GM19023 (cell line): ENCODE data around the gene OBP2A.

ENCODE experiments used
- ATAC-seq: cut with Tn5 transposase; IDR thresholded peaks from one replicate; pipeline ENCODE4 v1.9.1; 2021; ENCODE audit warnings: mild to moderate bottlenecking, moderate library complexity; ENCODE audit not compliant: unreplicated experiment

OBP2A gene

DNA sequence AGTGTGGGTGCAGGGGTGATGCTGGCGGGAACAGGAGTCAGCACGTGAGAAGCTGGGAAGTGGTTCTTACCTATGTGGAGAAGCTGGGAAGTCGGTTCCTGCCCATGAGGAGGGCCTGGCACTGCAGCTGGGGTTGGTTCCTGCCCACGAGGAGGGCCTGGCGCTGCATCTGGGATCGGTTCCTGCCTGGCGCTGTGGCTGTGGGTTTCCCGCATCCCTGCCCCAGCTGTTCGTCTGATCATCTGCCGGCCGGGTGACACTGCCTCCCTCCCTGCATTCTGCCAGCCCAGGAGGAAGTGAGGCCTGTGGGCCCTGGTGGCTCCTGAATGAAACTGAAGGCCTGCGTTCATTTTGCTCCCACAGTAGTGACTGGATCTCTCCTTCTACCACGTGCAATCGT, 5.1 kb downstream of the OBP2A start:
- ATAC-seq = no peak

DNA sequence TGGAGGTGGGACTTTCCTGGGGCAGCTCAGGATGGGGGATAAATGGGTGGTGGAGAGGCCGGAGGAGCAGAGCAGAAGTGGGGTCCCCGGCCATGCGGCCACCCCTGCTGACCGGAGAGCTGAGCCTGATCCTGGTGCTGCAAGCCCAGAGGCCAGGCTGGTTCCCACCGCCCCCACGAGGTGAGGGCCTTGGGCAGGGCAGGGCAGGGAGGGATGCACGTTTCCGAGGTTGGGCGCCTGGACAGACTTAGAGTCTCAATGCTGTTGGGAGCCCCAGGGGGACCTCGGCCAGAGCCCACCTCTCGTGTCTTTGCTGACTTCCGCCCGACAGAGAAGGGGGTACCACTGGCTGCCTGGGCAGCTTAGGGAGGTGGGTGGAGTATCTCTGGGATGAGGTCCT, 5.5 kb downstream of the OBP2A start:
- ATAC-seq = no peak

DNA sequence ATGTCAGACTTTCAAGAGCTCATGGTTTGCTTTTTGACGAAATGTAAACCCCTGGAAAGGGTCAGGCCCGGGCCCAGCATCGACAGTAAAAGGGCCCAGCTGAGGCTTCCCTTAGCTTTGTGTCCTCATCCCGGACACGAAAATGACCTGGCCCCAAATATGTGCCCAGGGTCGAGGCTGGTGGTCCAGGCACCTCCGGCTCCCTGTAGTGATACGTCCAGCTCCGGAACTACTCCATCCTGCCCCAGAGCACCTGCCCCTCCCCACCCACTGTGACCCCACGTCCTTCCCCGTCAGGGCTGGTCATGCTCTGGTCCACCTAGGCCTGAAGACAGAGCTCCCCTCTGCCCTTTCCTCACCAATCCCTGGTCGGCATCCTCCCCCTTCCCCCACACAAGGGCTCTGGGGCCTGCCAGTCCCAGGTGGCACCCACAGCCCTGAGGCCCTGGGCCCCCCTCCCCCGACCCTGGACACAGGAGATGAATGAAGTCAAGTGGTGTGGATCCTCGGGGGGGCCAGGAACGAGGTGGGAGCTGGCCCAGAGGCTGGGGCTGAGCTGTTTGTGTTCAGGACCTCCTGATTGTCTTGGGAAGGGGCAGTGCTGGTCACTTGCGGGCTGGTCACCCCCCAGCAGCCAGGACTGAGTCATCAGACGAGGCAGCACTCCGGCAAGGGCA, 6.2 kb downstream of the OBP2A start:
- no peak for ATAC-seq

DNA sequence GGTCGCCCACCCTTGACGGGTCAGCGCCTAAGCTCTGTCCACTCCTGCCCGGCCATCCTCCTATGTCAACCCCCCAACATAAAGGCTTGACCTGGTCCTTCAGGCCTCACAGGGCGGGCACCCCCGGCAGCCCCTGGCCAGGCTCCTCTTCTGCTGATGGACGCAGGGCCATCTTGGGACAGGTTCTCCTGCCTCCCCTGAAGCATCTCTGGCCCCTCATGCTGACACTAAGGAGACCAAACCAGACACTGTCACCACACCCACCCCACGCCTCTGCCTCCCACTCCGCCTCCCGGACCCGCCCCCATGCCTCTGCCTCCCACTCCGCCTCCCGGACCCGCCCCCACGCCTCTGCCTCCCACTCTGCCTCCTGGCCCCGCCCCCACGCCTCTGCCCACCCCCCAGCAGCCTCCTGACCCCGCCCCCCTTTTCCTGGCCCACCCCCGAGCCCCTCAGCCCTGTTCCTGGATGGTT, 6.8 kb downstream of the OBP2A start:
- ATAC-seq = no peak

DNA sequence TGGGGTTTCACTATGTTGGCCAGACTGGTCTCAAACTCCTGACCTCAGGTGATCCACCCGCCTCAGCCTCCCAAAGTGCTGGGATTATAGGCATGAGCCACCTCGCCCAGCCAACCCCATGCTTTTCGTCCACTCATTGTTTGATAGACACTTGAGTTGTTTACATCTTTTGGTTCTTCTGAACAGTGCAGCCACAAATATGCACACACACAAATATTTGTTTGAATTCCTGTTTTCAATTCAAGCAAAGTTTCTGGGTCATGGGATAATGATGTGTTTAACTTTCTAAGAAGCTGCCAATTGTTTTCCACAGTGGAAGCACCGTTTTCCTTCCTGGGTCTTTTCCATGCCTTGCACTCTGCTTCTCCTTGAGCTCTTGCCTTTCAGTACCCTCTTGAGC, 8.8 kb downstream of the OBP2A start:
- no peak for ATAC-seq

DNA sequence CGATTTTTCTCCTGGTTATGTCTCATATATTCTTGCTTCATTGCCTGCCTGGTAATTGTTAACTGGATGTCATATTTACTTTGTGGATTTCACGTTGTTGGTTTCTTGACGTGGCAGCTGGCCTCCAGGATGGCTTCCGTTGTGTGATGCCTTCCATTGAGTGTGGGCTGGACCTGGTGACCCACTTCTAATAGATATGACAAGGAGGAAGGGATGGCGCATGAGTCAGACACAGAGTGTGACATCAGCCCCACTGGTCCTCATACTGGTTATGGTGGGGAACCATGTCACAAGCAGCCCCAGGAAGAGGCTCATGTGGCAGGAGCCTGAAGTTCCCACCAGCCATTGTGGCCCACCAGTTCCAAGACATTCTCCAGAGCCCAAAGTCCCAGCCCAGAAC, 9.3 kb downstream of the OBP2A start:
- no peak for ATAC-seq

DNA sequence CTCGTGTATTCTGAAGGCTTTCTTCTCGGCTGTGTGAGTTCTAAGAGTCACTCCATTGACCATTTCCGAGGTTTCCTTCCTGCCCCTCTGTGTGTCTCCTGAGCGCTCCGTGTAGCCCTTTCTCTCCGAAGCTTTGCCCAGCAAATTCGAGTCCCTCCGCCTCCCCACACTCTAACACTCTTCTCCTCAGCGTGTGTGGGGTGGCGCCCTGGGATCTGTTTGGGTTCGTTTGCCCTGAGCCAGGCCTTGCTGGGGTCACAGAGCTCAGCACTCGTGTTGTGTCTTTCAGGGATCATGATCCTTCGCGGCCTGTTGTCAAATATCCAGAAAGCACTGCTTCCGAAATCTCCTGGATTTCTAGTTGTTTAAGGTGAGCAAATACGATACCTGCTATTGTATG, 10.0 kb downstream of the OBP2A start:
- no peak for ATAC-seq

DNA sequence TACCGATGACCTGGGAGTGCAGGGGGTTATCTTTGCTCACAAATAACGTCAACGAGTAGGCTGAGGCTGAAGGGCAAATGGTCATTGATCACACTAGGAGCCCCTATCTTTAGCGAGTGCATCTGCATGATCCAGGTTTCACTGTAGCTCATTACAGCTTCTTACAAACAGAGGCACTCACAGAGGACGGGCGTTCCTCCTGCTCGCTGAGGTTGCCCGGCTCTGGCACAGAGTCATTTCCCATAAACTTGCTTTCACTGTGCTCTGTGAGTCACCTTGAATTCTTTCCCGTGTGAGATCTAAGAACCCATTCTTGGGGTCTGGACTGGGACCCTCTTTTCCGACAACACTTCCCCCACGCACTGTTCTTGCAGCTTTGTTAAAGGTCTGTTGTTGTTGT, 13.7 kb downstream of the OBP2A start:
- no peak for ATAC-seq

DNA sequence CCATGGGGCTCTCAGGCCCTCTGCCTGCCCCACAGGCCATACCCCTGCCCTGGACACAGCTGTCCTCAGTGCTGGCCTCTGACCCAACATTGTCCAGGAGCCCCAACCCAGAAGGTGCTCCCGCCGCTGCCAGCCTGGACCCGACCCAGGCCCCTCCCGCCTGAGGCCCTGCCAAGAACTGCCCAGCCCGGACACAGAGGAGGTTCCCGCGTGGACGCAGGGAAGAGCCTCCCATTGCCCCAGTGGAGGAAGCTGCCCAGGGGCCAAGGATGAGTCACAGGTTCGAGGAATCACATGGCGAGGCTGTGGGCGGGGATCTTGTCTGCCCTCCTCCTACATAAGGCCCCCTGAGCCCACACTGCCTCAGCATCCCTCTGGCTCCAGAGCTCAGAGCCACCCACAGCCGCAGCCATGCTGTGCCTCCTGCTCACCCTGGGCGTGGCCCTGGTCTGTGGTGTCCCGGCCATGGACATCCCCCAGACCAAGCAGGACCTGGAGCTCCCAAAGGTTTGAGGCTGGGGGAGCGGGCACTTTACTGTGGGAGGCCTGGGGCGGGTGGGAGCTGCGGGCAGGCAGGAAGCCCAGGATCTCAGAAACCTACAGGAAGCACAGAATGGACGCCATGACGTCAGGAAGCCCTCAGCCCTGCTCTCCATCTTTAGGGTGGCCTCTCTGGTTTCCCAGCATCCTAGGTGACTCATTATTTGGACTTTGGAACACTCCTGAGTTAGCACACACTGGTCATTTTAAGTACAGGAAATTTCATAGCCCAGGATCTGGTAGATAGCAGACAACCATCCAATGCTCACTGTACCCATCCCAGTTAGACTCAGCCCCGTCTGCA, 15.7 kb downstream of the OBP2A start, which contains the start of gene PAEP:
Gene PAEP (plus strand): TSS at position 366 of the 844 bp plus-strand sequence.
- no peak for ATAC-seq

DNA sequence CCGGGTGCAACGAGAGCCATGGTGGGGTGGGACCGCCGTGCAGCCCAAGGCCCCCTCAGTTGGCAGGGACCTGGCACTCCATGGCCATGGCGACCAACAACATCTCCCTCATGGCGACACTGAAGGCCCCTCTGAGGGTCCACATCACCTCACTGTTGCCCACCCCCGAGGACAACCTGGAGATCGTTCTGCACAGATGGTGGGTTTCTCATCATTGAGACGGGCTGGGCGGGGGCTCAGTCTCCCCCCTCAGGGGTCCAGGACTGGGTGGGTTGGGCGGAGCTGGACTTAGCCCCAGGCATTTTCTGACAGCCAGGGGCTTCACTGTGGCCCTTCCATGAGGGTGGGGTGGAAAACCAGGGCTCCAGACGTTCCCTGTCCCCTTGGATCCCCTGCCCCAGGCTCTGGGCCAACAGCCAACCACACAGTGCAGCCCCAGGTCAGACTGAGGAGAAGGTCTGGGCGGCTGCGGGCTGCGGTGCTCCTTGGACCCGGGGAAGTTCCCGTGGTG, 16.4 kb downstream of the OBP2A start:
- no peak for ATAC-seq

DNA sequence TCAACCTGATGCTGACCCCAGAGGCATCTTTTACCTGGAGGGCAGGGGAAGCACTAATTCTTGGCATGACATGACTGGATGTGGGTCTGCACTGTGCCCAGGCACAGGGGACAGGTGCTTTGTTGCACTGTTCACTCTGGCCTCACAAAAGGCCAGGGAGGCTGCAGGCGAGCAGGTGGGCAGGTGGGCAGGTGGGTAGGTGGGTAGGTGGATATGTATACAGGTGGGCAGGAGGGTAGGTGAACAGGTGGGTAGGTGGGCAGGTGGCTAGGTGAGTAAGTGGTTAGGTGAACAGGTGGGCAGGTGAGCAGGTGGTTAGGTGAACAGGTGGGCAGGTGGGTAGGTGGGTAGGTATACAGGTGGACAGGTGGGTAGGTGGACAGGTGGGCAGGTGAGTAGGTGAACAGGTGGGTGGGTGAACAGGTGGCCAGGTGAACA, 17.1 kb downstream of the OBP2A start:
- ATAC-seq = no peak

DNA sequence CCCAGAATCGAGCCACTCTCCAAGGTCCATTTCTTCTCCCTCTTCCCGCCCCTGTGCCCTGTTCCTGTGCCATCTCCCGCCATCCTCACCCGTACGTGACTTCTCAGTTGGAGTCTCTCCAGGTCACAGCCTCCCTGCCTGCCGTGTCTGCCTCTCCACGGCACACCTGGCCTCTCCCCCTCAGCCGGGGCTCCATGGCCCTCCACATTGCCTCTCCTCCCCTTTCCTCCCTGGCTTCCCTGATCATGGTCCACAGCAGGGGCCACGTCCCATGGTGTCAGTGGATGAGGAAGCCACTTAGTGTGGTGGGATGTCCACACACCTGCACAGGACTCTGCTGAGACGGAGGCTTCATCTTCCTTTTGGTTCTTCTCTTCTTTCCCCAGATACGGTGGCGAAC, 17.9 kb downstream of the OBP2A start:
- ATAC-seq = no peak

DNA sequence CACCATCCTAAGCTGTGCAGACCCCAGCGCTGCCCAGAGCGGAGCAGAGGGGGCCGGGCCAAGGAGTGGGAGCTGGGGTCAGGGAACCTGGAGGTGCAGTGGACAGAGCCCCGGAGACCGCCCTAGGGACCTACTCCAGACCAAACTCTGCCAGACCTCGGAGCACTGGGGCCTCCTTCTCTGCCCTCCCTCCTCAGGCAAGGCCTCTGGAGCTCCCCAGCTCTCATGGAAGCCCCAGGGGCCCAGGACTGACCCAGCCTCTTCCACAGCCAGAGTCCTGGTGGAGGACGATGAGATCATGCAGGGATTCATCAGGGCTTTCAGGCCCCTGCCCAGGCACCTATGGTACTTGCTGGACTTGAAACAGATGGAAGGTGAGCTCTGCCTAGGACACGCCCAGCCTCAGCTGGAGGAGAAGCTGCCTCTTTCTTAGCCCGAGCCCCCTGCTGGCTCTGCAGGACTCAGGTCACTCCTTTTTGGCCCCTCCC, 19.3 kb downstream of the OBP2A start:
- ATAC-seq = no peak

DNA sequence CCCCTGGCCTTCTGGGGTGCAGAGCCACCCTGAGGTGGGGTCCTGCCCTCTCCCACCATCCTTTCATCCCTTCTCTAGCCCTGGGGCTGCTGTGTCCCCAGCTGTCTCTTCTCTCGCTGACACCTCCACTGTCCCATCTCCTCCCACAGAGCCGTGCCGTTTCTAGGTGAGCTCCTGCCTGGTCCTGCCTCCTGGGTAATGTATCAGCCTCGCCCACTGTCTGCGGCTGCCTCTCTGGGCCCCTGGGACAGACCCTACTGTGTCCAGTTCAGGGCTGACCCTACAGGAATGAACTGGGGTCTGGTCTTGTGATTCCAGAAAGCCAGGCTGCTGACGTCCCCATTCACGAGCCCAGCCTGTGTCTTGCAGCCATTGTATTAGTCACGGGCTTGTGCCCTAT, 19.7 kb downstream of the OBP2A start:
- ATAC-seq = no peak

DNA sequence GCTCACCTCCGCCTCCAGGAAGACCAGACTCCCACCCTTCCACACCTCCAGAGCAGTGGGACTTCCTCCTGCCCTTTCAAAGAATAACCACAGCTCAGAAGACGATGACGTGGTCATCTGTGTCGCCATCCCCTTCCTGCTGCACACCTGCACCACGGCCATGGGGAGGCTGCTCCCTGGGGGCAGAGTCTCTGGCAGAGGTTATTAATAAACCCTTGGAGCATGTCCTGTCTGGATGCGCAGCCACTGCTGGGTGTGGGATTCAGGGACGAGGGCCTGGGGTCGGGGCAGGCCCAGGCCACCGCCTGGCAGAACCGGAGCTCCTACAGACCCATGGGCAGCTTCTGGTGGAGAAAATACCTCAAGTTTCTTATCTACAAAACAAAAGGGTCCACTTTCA, 20.6 kb downstream of the OBP2A start:
- no peak for ATAC-seq

DNA sequence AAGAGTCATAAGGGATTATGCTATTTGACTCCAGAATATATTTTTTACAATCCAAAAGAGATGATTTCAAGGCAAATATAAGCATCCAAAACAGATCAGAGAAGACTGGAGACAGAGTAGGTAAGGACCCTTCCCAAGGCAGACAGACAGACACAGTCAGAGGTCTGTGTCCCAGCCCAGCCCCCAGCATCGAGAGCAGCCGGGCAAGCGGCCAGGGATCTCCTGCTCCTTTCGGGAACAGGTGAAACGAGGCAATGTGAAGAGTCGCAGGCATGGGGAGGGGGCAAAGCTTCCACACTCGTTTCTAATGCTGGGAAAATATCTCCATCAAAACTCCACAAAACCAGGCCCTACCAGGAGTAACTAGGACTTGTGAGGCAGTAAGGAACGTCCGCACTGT, 21.4 kb downstream of the OBP2A start:
- no peak for ATAC-seq

DNA sequence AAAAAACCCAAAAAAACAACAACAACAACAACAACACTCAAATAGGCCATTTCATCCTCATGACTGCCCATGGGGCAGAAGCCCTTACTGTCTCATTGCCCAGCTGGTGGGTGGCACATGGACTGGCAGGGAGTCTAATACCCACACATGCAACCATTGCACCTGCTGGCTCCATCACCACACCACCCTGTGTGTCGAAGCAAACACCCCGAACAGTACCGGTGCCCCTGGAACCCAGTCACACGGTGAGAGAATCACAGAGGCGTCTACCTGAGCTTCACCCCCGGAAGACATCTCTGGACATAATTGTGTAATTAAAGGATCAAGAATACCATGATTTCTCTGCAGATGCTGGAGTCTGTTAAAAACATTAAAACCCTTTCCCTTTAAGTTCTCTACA, 22.1 kb downstream of the OBP2A start:
- no peak for ATAC-seq

DNA sequence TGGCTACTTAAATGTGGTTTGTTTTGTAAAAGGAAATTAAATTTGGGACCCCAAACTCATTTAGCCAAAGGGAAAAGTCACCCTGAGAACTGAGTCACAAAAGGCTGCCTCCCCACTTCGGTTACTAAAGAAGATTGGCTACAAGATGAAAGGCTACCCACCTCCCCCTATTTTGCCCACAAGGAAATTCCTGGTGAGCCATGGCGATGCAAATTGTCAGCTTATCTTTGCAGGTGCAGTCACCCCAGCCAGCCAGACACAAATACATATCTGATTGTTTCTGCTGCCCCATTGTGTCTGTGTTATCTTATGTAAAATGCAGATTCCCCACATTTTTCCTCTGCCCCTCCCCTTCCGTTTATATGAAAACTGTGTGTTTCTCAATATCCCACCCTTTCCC, 24.5 kb downstream of the OBP2A start:
- no peak for ATAC-seq

DNA sequence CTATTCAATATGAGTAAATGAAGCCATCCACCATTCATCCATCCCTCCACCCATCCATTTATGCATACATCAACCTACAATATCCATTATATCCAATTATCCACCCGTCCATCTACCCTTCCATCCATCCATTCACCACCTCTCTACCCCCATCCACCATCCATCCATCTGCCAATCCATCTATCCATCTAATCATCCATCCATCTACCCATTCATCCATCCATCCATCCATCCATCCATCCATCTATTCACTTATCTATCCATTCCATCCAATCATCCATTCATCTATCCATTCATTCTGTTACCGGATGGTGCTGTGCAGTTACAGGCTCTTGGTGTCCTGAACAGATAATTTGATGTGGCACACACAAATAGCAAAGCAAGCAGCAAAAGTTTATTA, 26.3 kb downstream of the OBP2A start:
- ATAC-seq = no peak

DNA sequence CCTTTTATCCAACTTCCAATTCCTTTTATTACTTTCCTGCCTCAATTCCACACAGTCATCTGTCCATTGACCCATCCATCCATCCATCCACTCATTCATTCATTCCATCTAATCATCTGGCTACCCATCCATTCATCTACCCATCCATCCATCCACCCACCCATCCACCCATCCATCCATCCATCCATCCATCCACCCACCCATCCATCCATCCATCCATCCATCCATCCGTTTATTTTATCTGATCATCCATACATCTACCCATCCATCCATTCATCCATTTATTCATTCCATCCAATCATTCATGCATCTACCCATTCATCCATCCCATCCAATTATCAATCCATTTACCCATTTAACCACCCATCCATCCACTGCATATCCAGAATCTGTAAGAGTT, 27.2 kb downstream of the OBP2A start:
- ATAC-seq = no peak

DNA sequence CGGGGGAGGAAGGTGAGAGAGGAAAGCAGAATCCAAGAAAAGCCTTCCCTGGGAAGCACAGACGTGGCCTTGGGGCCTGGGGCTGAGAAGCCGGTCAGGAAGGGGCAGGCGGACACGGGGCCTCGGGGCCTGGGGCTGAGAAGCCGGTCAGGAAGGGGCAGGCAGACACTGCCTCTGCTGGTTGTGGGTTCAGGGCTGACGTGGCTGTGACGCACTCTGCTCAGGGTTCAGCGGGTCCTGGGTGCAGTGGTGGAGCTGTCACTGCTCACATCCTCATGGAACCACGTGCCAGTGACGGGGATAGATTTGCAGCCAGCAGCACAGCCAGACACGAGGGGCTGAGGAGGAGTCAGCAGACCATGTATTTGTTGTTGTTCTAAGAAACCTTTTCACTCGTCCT, 28.4 kb downstream of the OBP2A start:
- ATAC-seq = no peak

DNA sequence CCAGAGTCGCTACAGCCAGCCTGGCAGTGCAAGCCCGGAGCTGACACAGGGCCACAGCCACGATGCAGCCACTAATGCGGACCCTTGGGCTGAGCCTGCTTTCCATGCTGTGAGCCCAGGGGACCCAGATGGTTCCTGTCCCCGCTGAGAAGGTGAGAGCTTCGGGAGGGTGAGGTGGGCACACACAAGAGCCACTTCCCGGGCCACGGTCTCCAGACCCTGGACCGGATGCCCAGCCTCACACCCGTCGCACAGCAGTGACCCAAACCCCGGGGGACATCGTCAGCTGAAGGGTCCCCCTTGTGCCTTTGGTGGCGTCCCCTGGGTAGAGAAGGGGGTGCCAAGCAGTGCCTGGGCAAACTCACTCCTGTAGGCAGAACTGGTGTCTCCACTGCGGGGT, 29.0 kb downstream of the OBP2A start:
- no peak for ATAC-seq
